ENCODE measurements around the gene GBA2.

GBA2 gene

DNA sequence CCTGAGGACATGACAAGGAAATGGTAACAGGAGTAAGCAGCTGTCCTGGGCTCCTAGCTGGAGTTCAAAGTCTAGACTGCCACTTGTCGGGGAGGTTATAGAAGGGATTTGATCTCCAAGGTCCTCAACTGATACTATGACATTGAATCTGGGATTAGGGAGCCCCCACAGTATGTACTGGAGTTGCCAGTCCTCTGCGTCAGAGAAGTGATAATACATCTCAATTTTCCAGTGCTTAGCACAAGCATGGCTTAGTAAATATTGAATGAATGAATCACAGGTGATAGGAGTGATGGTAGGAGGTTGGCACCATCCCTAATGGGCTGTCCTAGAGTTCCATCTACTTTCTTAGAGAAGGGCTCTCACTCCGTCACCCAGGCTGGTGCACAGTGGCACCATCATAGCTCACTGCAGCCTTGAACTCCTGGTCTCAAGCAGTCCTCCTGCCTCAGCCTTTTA lies 53.1 kb downstream of the GBA2 start:
- FAIRE-seq: peak; percentile 30
- DNase-seq (ENCODE audit: low spot score): no peak

DNA sequence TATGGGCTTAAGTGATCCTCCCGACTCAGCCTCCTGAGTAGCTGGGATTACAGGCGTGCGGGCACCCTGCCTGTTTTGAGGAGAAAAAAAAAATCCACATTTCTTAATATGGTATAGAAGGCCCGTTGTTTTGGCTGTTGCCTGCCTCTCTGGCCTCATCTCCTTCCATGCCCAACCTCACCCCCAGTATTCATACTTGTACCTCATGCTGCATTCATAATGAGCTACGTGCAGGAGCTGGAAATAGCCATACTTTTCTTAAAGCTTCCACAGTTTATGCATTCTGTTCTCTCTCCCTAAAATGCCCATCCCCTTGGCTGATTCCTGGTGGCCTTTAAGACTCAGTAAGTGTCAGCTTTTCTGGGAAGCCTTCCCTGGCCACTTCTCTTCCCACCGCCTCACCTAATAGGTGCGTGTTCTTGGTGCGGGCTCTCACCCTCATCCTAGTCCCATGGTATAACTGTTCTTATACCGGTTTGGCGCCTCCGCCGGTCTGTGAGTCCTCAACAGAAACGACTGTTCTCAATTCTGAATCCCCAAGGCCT lies 57.2 kb downstream of the GBA2 start:
- DNase-seq (ENCODE audit: low spot score) (no peak), FAIRE-seq (no peak)

DNA sequence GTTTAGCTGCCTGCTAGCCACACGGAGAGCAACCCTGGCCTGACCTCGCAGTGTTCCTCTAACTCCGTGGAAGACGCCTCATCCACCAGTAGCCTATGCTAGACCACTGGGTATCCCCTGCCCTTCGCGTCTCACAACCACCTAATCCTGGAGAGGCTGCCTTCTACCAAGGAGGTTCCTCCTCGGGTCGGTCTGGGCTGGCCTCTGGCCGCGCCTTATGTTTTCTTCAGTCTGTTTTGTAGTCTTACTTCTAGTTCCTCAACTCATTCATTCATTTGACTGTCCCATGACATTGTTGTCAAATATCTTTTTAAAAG lies 57.7 kb downstream of the GBA2 start:
- FAIRE-seq: peak; percentile 77
- no peak for DNase-seq (ENCODE audit: low spot score)

DNA sequence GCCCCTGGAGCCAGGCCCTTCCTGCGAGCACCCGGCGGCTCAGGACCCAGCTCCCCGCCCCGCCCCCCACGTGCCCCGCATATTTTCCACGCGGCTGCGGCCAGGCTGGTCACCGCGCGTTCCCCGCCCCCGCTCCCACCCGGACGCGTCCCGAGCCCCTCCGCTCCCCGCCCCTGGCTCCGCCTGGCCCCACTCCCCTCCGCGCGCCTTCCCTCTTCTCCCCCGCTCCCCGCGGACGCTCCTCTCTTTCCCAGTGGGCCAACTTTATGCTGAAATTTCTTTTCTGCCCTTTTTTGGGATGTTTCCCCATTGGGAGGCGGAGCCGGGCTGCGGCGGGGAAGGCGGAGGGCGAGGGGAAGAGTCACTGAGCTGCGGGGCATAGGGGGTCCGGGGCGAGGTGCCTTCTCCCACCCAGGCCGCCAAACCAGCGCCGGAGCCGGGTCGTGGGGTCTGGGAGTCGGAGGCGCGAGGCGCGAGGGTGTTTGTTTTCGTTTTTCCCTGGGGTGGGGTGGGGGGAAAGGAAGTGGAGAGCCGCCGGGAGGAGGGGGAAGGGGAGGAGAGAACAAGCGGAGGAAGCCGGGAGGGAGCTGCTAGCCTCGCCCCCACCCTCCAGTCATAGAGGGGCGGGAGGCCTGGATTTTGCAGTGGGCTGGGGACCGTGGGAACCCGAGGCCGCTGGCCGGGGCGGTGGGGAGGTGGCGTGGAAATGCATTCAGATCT lies 58.3 kb downstream of the GBA2 start:
- FAIRE-seq: peak; percentile 17
- peak; percentile 85 for DNase-seq (ENCODE audit: low spot score)

DNA sequence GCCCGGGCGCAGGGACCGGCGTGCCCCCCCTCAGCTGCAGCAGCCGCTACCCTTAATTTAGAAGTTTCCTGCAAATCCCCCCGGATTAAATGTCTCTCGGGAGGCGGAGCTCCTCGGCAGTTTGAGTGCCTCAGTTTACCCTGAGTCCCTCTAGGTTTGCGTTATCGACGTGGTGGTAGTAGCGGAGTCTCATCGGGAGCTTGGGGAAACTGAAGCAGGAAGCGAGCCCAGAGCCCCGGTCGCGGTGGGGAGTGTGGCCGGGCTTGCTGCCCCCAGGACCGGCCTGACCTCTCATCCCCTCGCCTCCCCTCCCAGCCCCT lies 58.8 kb downstream of the GBA2 start:
- no peak for DNase-seq (ENCODE audit: low spot score)
- FAIRE-seq: no peak

DNA sequence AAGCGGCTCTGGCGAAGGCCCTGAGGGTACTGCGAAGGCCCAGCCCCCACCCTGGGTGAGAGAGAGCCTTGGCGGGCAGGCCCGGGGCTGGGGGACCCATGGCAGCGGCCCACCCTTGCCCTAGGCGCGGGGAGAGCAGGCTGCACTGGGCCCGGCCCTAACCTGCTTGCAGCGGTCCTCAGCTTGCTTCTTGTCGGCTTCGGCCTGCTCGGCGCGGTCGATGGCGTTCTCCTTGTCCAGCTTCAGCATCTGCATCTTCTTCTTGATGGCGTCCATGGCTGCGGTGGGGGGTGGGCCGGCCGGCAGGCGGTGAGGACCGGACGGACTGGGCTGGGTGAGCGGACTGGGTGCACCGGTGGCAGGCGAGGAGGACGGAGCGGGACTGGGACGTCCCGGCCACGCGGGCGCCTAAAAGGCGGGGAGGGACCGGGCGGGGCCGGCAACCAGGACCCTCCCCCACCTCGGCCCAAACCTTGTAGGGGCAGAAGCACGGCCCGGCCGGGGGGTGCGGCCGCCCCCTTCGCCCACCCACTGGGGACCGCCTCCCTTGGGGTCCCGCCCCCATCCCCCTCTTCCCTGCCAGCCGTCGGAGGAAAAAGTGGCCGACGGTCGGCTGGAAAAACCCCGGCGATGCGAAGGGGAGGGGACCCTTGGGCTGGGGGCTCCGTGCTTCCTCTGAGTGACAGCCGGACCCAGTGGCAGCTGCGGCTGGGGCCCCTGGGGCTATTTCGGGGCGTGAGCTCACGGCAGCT lies 59.3 kb downstream of the GBA2 start, which contains the start of gene TPM2:
Gene TPM2, minus strand, starts transcription at position 384 of the 752 bp plus-strand sequence. Its CDS starts 108 bp downstream, at position 276.
- DNase-seq (ENCODE audit: low spot score): peak; percentile 88
- FAIRE-seq: peak; percentile 97

DNA sequence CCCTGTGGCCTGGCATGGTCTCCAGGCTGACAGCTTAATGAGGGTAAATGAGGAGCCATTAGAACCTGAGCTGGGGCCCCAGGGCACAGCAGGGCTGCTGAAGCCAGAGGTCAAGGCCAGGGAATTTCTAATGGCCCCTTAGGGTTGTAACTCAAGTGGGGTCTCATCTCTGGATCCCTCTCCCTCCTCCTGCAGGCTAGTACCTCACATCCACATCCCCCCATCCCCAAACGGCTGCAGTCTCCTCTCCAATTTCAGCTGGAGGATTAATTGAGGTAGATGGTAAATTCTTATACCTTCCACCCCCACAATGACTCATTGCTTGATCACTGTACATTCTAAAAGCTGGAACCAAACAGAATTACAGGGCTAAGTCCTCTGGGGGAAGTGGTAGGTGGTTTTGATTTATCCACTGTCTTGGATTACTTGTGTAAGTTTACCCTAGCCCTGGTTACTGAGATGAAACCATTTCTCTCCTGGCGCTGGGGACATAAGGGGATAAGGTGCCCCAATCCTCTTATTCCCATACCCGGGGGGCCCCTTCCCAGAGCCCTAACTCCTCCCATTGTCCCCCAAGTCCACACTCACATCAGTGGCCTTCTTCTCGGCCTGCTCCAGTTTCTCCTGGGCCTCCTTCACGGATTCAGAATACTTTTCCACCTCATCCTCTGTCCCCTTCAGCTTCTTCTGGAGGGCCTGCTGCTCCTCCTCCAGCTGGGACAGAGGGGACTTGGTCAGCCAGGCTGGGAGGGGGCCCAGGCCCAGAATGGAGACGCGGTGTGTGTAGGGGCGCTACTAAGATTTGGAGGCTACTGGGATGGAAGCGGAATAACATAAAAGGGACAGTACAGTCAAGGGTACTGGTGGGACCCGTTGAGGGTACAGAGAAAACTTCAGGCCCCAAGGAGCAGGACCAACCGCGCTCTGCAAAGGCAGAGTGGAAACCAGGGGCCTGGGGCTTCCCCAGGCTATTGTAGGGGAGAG lies 60.2 kb downstream of the GBA2 start:
- DNase-seq (ENCODE audit: low spot score) (peak; percentile 64), FAIRE-seq (peak; percentile 5)

DNA sequence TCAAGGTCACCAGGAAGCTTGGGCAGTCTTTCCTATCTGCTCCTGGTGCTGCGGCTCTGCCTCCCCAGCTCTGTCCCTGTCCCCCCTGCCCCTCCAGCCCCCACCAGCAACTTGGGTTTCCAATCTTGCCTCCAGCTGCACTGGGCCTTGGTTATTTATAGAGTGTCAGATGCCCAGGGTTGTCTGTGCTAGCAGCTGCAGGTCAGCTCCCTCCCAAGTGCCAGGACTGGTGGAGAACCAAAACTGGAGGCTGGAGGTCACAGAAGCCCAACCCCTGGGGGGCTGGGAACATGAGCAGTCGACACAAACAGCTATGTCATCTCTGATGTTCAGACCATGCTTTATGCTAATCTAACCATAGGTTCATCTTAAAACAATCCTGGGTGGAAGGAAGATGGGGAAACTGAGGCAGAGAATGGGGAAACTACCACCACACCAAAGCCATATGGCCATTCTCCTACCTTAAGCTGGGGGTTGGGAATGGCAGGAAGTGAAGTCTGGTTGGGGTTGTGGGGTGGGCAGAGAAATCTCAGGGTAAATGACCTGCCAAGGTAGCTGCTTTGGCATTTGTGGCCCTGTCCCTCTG lies 61.0 kb downstream of the GBA2 start:
- DNase-seq (ENCODE audit: low spot score): no peak
- no peak for FAIRE-seq

DNA sequence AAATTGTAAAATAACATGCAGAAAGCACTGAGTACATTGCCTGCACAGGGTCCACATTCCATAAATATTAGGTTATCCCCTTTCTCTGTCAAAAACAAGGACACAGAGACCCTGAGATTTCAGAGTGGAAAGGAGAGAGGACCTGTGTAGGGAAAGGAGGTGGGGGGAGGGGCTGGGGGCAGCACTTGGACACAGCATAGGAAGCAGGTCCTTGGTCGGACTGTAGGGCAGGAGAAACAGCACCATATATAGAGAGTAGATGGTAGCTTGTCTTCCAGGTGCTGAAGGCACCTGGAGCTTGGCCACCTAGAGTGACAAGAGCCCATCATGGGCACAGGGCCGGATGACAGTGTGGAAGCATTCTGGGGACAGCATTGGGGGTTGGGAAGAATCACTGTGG lies 61.7 kb downstream of the GBA2 start:
- DNase-seq (ENCODE audit: low spot score): peak; percentile 44
- FAIRE-seq: no peak
